Osteoblast (primary cell): Measurements from ENCODE around the gene TTLL13. TPM values are rescaled to one million over a fixed set of nuclear protein-coding genes. Genes with fewer than 3 reads are reported as not detected.

ENCODE experiments used
- DNase-seq: peaks from one replicate; pipeline ENCODE4 v3.0.0; 2011; ENCODE audit warnings: low spot score, mixed read lengths; ENCODE audit not compliant: insufficient read length; ENCODE audit errors: missing footprints
- H2AFZ ChIP-seq: 2 replicates; pipeline ENCODE4 v1.6.0; 2011; ENCODE audit warnings: mild to moderate bottlenecking, low read length
- H3K27ac ChIP-seq: 2 replicates; pipeline ENCODE4 v1.5.1; 2011; ENCODE audit warnings: mild to moderate bottlenecking, low read depth, low read length, moderate library complexity
- H3K27me3 ChIP-seq: 2 replicates; pipeline ENCODE4 v1.6.0; 2012; ENCODE audit warnings: mild to moderate bottlenecking, control low read depth, inconsistent platforms, low read length, moderate library complexity; ENCODE audit not compliant: insufficient read depth
- H3K36me3 ChIP-seq: 2 replicates; pipeline ENCODE4 v1.5.1; 2011; ENCODE audit warnings: mild to moderate bottlenecking, low read length, control low read depth, moderate library complexity; ENCODE audit not compliant: insufficient read depth
- H3K4me1 ChIP-seq: 2 replicates; pipeline ENCODE4 v1.5.1; 2011; ENCODE audit warnings: mild to moderate bottlenecking, low read length, control low read depth, moderate library complexity; ENCODE audit not compliant: insufficient read depth
- H3K4me2 ChIP-seq: 2 replicates; pipeline ENCODE4 v1.6.0; 2011; ENCODE audit warnings: mild to moderate bottlenecking, low read length; ENCODE audit not compliant: insufficient read depth
- H3K4me3 ChIP-seq: fragments of 200-600 bp; sonication (generic); 3 replicates; pipeline ENCODE4 v1.5.1; 2012; ENCODE audit warnings: mild to moderate bottlenecking, low read length, inconsistent platforms; ENCODE audit not compliant: insufficient read depth
- H3K79me2 ChIP-seq: 2 replicates; pipeline ENCODE4 v1.6.0; 2012; ENCODE audit warnings: mild to moderate bottlenecking, low read length, control low read depth, inconsistent platforms; ENCODE audit not compliant: insufficient read depth
- H3K9me3 ChIP-seq: 2 replicates; pipeline ENCODE4 v1.5.1; 2011; ENCODE audit warnings: low read depth, low read length, control low read depth
- H4K20me1 ChIP-seq: 2 replicates; pipeline ENCODE4 v1.6.0; 2012; ENCODE audit warnings: mild to moderate bottlenecking, low read length, control low read depth; ENCODE audit not compliant: insufficient read depth
- CTCF ChIP-seq: IDR thresholded peaks from 2 replicates; pipeline ENCODE4 v1.5.1; 2011; ENCODE audit warnings: mild to moderate bottlenecking, low read depth, low read length, moderate library complexity; ENCODE audit errors: extremely low read depth
- total RNA-seq: library from RNA; depleted of rRNA; stranded (reverse); fragments of >200 nt; gene quantifications from 2 replicates; pipeline ENCODE4 v1.2.3, GENCODE V29; 2012

The TTLL13 gene
- total RNA-seq, 1 donor = under 0.01 TPM

- Histone ChIP-seq H2AFZ (no peak overlapping the region), H3K4me2 (no peak overlapping the region), H3K4me3 (no peak overlapping the region), H3K36me3 (peaks cover 19% of the 10 kb centered on the region), H3K27me3 (no peaks in the 10 kb centered on the region), H3K9me3 (no peaks in the 10 kb centered on the region), H3K27ac (no peak overlapping the region), H3K4me1 (peaks cover 5% of the 10 kb centered on the region), H3K79me2 (peaks cover 1% of the 10 kb centered on the region), H4K20me1 (peaks cover 3% of the 10 kb centered on the region)
- TF ChIP-seq CTCF = no peak
- peak; percentile 79 for DNase-seq
These were observed 23.7 kb upstream of the TTLL13 start for GRCh38 chr15:90225504-90226234.

GRCh38 chr15:90227336-90227735 lies 22.0 kb upstream of the TTLL13 start:
- no peak overlapping the region for H3K27ac ChIP-seq
- no peak for TF ChIP-seq CTCF
- H3K4me3 ChIP-seq = no peak overlapping the region
- no peaks in the 10 kb centered on the region for H3K9me3 ChIP-seq
- H3K27me3 ChIP-seq = no peaks in the 10 kb centered on the region
- no peak overlapping the region for H2AFZ ChIP-seq
- H4K20me1 ChIP-seq = peaks cover 13% of the 10 kb centered on the region
- H3K79me2 ChIP-seq = peaks cover 18% of the 10 kb centered on the region
- H3K4me2 ChIP-seq = no peak overlapping the region
- peaks cover 4% of the 10 kb centered on the region for H3K4me1 ChIP-seq
- peaks cover 35% of the 10 kb centered on the region for H3K36me3 ChIP-seq
- DNase-seq = peak; percentile 76

GRCh38 chr15:90227816-90228772 lies 21.3 kb upstream of the TTLL13 start:
- Histone ChIP-seq H3K36me3 (peaks cover 35% of the 10 kb centered on the region), H3K4me3 (no peak overlapping the region), H3K4me2 (no peak overlapping the region), H3K79me2 (peaks cover 25% of the 10 kb centered on the region), H3K4me1 (peaks cover 10% of the 10 kb centered on the region), H3K9me3 (no peaks in the 10 kb centered on the region), H3K27ac (no peak overlapping the region), H3K27me3 (no peaks in the 10 kb centered on the region), H4K20me1 (peaks cover 17% of the 10 kb centered on the region), H2AFZ (no peak overlapping the region)
- no peak for DNase-seq
- no peak for TF ChIP-seq CTCF

- H4K20me1 ChIP-seq = peaks cover 17% of the 10 kb centered on the region
- no peak overlapping the region for H3K27ac ChIP-seq
- H3K36me3 ChIP-seq = peaks cover 35% of the 10 kb centered on the region
- H3K4me3 ChIP-seq = no peak overlapping the region
- no peak for TF ChIP-seq CTCF
- peaks cover 10% of the 10 kb centered on the region for H3K4me1 ChIP-seq
- no peak for DNase-seq
- peaks cover 30% of the 10 kb centered on the region for H3K79me2 ChIP-seq
- H3K9me3 ChIP-seq = no peaks in the 10 kb centered on the region
- no peak overlapping the region for H2AFZ ChIP-seq
- no peak overlapping the region for H3K4me2 ChIP-seq
- no peaks in the 10 kb centered on the region for H3K27me3 ChIP-seq
These were observed 20.4 kb upstream of the TTLL13 start for GRCh38 chr15:90228960-90229359.
